Sigmoid colon (tissue), 7 donors: ENCODE data around the gene C19orf67. TPM values are rescaled to one million over a fixed set of nuclear protein-coding genes. Genes with fewer than 3 reads are reported as not detected.

Source experiments
- DNase-seq: peaks from one replicate; pipeline ENCODE4 v3.0.0-alpha.2; 2019
- H3K27ac ChIP-seq, 4 donors: fragments of 200-600 bp; sonication (generic); one replicate each; pipeline ENCODE4 v1.5.1; 2016 to 2019; ENCODE audit warnings: mild to moderate bottlenecking in 1 of 4
- H3K27me3 ChIP-seq, 3 donors: fragments of 200-600 bp; sonication (generic); one replicate each; pipeline ENCODE4 v1.5.1; 2019; ENCODE audit warnings: mild to moderate bottlenecking in 1 of 3
- H3K36me3 ChIP-seq, 4 donors: fragments of 200-600 bp; sonication (generic); one replicate each; pipeline ENCODE4 v1.5.1; 2016 to 2019
- H3K4me1 ChIP-seq, 4 donors: fragments of 200-600 bp; sonication (generic); one replicate each; pipeline ENCODE4 v1.5.1; 2017 to 2019
- H3K4me3 ChIP-seq, 4 donors: fragments of 200-600 bp; sonication (generic); one replicate each; pipeline ENCODE4 v1.5.1; 2017 to 2019; ENCODE audit warnings: mild to moderate bottlenecking in 2 of 4, moderate library complexity in 1 of 4
- H3K9me3 ChIP-seq, 4 donors: fragments of 200-600 bp in 3 of 4; sonication (generic) in 3 of 4; one replicate each; pipeline versions ENCODE4 v1.5.1 to v1.6.1; 2013 to 2019
- CTCF ChIP-seq, 4 experiments: fragments of 450-650 bp in 3 of 4; fragments of 200-600 bp in 1 of 4; IDR thresholded peaks; one replicate each; pipeline ENCODE4 v1.5.1; 2016 to 2019; ENCODE audit warnings: antibody characterized with exemption in 4 of 4, mild to moderate bottlenecking in 3 of 4, moderate library complexity in 2 of 4
- EP300 ChIP-seq, 4 donors: sonication (generic); formaldehyde crosslinking; IDR thresholded peaks; one replicate each; pipeline ENCODE4 v1.6.1; 2017; ENCODE audit warnings: antibody characterized with exemption in 4 of 4
- POLR2A ChIP-seq, 2 donors: fragments of 450-650 bp; IDR thresholded peaks; one replicate each; pipeline ENCODE4 v1.6.1; 2016; ENCODE audit warnings: antibody characterized with exemption in 2 of 2, mild to moderate bottlenecking in 2 of 2, moderate library complexity in 2 of 2
- POLR2AphosphoS5 ChIP-seq, 4 donors: sonication (generic); formaldehyde crosslinking; IDR thresholded peaks; one replicate each; pipeline ENCODE4 v1.6.1; 2017; ENCODE audit warnings: antibody characterized with exemption in 4 of 4
- WGBS, 2 donors: extraction: QIAGEN DNeasy Blood & Tissue Kit; methylation state at CpG; one replicate each; pipeline ENCODE4 v1.1.7; 2013; 5-methylcytosine and 5-hydroxymethylcytosine counted together
- intact Hi-C: fragments of 100-400 bp; cut with DNase I; formaldehyde crosslinking; loops from one replicate; pipeline ENCODE4 v1.15.1; 2023
- polyA plus RNA-seq, 3 donors: library from polyadenylated mRNA; stranded (reverse); fragments of 200-250 nt; gene quantifications; one replicate each; pipeline ENCODE4 v1.2.3, GENCODE V29; 2013
- total RNA-seq, 4 donors: library from RNA; depleted of rRNA; stranded (reverse); fragments of >200 nt; gene quantifications; one replicate each; pipeline ENCODE4 v1.1.0, GENCODE V29; 2016
- donor health status: healthy with polysubstance abuse.
- donor health status: Bipolar disorder and iron deficiency.
- donor health status: healthy.

C19orf67 gene
- total and polyA plus RNA-seq, 7 donors: 0.06 TPM; not detected in 6

DNA sequence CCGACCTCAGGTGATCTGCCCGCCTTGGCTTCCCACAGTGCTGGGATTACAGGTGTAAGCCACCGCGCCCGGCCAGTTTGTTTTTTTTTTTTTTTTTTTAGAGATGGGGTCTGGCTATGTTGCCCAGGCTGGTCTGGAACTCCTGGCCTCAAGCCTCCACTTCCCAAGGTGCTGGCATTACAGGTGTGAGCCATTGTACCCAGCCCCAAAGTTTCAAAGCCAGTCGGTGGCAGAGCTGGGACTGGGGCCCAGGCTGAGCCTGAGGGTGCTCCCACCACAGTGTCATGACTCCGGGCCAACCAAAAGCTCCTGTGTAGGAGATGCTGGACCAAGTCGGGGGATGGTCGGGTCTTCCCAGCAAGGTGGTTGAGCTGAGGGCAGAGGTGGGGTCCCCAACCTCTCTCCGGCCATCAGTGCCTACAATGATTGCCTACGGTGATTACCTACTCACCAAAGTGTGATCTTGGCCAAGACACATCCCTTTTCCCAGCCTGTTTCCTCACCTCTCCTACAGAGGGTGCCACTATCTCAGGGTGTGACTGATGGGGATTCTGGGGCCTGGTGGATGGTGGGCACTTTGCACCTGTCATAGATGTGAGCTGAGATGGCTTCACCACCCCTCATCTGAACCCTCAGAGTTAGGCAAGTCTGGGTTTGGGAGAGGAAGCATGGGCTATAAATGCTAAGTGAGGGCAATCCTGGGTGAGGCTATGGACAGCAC lies 10.8 kb upstream of the C19orf67 start:
- Histone ChIP-seq H3K4me1 (peaks cover 0 to 9% (median 7%) of the 10 kb centered on the region in 4 donors), H3K27me3 (no peaks in the 10 kb centered on the region), H3K4me3 (no peak overlapping the region), H3K9me3 (peaks cover 4 to 6% (median 5%) of the 10 kb centered on the region in 4 donors), H3K36me3 (peaks cover 8 to 57% (median 25%) of the 10 kb centered on the region in 4 donors), H3K27ac (no peak overlapping the region)
- intact Hi-C loops: no loop called here
- 94 to 96% methylated on average over 11 of the region's 11 CpGs for whole genome bisulfite sequencing, 2 donors
- DNase-seq: no peak
- TF ChIP-seq EP300 (IDR thresholded peaks at IDR 0.05): no peak
- TF ChIP-seq POLR2AphosphoS5 (IDR thresholded peaks at IDR 0.05): no peak
- TF ChIP-seq POLR2A (IDR thresholded peaks at IDR 0.05): no peak
- TF ChIP-seq CTCF (IDR thresholded peaks at IDR 0.05): no peak

GRCh38 chr19:14094854-14095253 lies 9.3 kb upstream of the C19orf67 start:
- peaks cover 0 to 11% (median 8%) of the 10 kb centered on the region in 4 donors for H3K4me1 ChIP-seq
- H3K27me3 ChIP-seq: no peaks in the 10 kb centered on the region
- intact Hi-C loops: loop anchor here (1.0 kb wide), 1 partner anchor 20 kb away; no protein-coding TSS in a partner anchor
- DNase-seq: no peak
- H3K27ac ChIP-seq: no peak overlapping the region
- WGBS, 2 donors: 86 to 87% methylated on average over 7 of the region's 7 CpGs
- TF ChIP-seq EP300 (IDR thresholded peaks at IDR 0.05): no peak
- peak in 1 of 4 donors; percentile 4 for TF ChIP-seq POLR2AphosphoS5 (IDR thresholded peaks at IDR 0.05)
- no peak overlapping the region for H3K4me3 ChIP-seq
- peaks cover 4 to 6% (median 5%) of the 10 kb centered on the region in 4 donors for H3K9me3 ChIP-seq
- H3K36me3 ChIP-seq: peaks cover 2 to 41% (median 12%) of the 10 kb centered on the region in 4 donors

GRCh38 chr19:14093117-14093823 lies 7.7 kb upstream of the C19orf67 start:
- H3K36me3 ChIP-seq: peaks cover 2 to 33% (median 18%) of the 10 kb centered on the region in 4 donors
- H3K9me3 ChIP-seq: peaks cover 4 to 6% (median 5%) of the 10 kb centered on the region in 4 donors
- H3K27ac ChIP-seq: no peak overlapping the region
- peaks cover 0 to 20% (median 17%) of the 10 kb centered on the region in 4 donors for H3K4me1 ChIP-seq
- intact Hi-C loops: no loop called here
- no peak for TF ChIP-seq POLR2AphosphoS5 (IDR thresholded peaks at IDR 0.05)
- TF ChIP-seq EP300 (IDR thresholded peaks at IDR 0.05): no peak
- no peak for TF ChIP-seq POLR2A (IDR thresholded peaks at IDR 0.05)
- TF ChIP-seq CTCF (IDR thresholded peaks at IDR 0.05): no peak
- 95 to 97% methylated on average over 9 of the region's 9 CpGs for WGBS, 2 donors
- H3K4me3 ChIP-seq: no peak overlapping the region
- DNase-seq: no peak
- H3K27me3 ChIP-seq: no peaks in the 10 kb centered on the region

GRCh38 chr19:14091813-14092462 lies 6.4 kb upstream of the C19orf67 start:
- Histone ChIP-seq H3K4me3 (peak overlapping the region; percentile 60 to 84 (median 72)), H3K27ac (peak overlapping the region; percentile 91 to 98 (median 96)), H3K27me3 (no peaks in the 10 kb centered on the region), H3K4me1 (peaks cover 0 to 20% (median 17%) of the 10 kb centered on the region in 4 donors), H3K36me3 (peaks cover 2 to 29% (median 15%) of the 10 kb centered on the region in 4 donors), H3K9me3 (peaks cover 4 to 6% (median 5%) of the 10 kb centered on the region in 4 donors)
- TF ChIP-seq POLR2A (IDR thresholded peaks at IDR 0.05) (no peak), EP300 (IDR thresholded peaks at IDR 0.05) (no peak), POLR2AphosphoS5 (IDR thresholded peaks at IDR 0.05) (no peak), CTCF (IDR thresholded peaks at IDR 0.05) (no peak)
- intact Hi-C loops: loop anchor here (2.0 kb wide), 1 partner anchor 23 kb away; no protein-coding TSS in a partner anchor
- DNase-seq: no peak
- 14 to 21% methylated on average over 15 of the region's 15 CpGs for WGBS, 2 donors
